Mesodermal cell (in vitro differentiated cells): Measurements from ENCODE around the gene TSPAN5.

Experiments
- H3K27ac ChIP-seq: 2 replicates; pipeline ENCODE4 v1.7.0; 2013; ENCODE audit warnings: mild to moderate bottlenecking, low read depth, low read length, moderate library complexity; ENCODE audit not compliant: severe bottlenecking
- H3K36me3 ChIP-seq: 2 replicates; pipeline ENCODE4 v1.7.1; 2013; ENCODE audit warnings: mild to moderate bottlenecking, low read length, moderate library complexity; ENCODE audit not compliant: control insufficient read depth, insufficient read depth
- H3K4me1 ChIP-seq: one replicate; pipeline ENCODE4 v1.7.1; 2013; ENCODE audit warnings: mild to moderate bottlenecking, low read length; ENCODE audit not compliant: insufficient read depth, control insufficient read depth, poor library complexity, severe bottlenecking
- H3K4me3 ChIP-seq: 2 replicates; pipeline ENCODE4 v1.7.0; 2013; ENCODE audit warnings: low read length, control low read depth, mild to moderate bottlenecking; ENCODE audit not compliant: insufficient read depth, poor library complexity, severe bottlenecking; ENCODE audit errors: extremely low read depth
- H3K9me3 ChIP-seq: 2 replicates; pipeline ENCODE4 v1.7.1; 2013; ENCODE audit warnings: mild to moderate bottlenecking, low read length, moderate library complexity; ENCODE audit not compliant: control insufficient read depth
- WGBS, 2 experiments: methylation state at CpG; one replicate each; pipeline ENCODE4 v1.1.5; 2013; ENCODE audit warnings: missing lambda C conversion rate in 2 of 2; ENCODE audit not compliant: insufficient coverage in 2 of 2; 5-methylcytosine and 5-hydroxymethylcytosine counted together

Gene TSPAN5

GRCh38 chr4:98517218-98518021 lies 141.0 kb downstream of the TSPAN5 start:
- H3K36me3 ChIP-seq: no peaks in the 10 kb centered on the region
- 73% methylated on average over 1 of the region's 2 CpGs; no CpG with 5 or more reads in 1 of the 2 experiments for WGBS, 2 experiments
- H3K4me3 ChIP-seq: no peak overlapping the region
- no peaks in the 10 kb centered on the region for H3K9me3 ChIP-seq
- H3K4me1 ChIP-seq: peaks cover 73% of the 10 kb centered on the region
- H3K27ac ChIP-seq: peak overlapping the region; percentile 94

DNA sequence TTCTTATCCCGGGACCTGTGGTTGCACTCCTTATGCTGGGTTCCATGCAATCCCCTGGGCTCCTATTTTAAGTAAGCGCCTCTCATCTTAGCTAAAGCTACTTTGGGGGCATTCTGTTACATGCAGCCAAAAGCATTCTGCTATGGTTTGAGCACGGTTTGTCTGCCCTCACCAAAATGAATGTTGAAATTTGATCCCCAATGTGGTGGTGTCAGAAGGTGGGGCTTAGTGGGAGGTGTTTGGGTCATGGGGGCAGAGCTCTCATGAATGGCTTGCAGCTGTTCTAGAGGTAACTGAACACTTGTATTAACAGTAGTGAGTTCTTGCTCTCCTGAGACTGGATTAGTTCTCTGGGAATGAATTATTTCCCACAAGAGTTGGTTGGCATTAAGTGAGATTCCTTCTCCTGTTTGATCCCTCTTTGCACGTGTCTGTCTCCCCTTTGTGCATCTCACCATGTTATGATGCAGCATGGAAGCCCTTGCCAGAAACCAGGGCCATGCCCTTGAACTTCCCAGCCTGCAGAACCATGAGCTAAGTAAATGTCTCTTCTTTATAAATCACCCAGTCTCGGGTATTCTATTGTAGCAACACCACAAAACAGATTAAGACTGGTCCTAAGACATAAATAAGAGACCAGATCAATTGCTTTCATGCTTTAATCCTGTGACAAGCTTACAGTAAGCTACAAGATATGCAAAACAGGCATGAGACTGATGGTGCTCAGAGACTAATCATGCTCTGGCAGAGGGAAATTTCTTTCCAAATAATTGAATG lies 141.8 kb downstream of the TSPAN5 start:
- 95 to 96% methylated on average over 5 of the region's 5 CpGs for WGBS, 2 experiments
- Histone ChIP-seq H3K27ac (peak overlapping the region; percentile 94), H3K36me3 (no peaks in the 10 kb centered on the region), H3K4me1 (peaks cover 65% of the 10 kb centered on the region), H3K9me3 (no peaks in the 10 kb centered on the region), H3K4me3 (no peak overlapping the region)

DNA sequence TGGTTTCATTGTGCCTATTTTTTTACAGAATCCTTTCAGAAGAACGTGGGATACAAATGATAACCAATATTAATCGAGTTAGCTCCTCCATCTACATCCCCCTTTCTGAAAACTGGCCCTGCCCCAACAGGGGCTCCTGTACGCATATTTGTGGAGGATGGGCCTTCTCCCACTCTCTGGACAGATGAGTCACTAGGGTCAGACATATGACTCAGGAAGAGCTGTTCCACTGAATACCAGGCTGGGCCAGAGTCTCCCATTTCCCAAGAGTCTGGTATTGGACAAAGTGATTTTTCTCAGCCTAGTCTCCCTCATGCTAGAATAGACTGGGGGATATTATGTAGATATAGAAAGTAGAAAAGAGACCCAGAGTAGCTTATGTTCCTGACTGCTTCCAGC lies 142.4 kb downstream of the TSPAN5 start:
- Histone ChIP-seq H3K27ac (peak overlapping the region; percentile 94), H3K4me1 (peaks cover 69% of the 10 kb centered on the region), H3K9me3 (no peaks in the 10 kb centered on the region), H3K4me3 (no peak overlapping the region), H3K36me3 (no peaks in the 10 kb centered on the region)
- 87% methylated on average over 3 of the region's 3 CpGs; no CpG with 5 or more reads in 1 of the 2 experiments for WGBS, 2 experiments

- 63 to 83% methylated on average over 1 of the region's 1 CpG for WGBS, 2 experiments
- H3K36me3 ChIP-seq: no peaks in the 10 kb centered on the region
- H3K27ac ChIP-seq: peak overlapping the region; percentile 94
Observed at GRCh38 chr4:98515470-98515809, 143.0 kb downstream of the TSPAN5 start.

GRCh38 chr4:98514741-98515469 lies 143.5 kb downstream of the TSPAN5 start:
- no peaks in the 10 kb centered on the region for H3K36me3 ChIP-seq
- peak overlapping the region; percentile 94 for H3K27ac ChIP-seq
- peaks cover 81% of the 10 kb centered on the region for H3K4me1 ChIP-seq
- H3K9me3 ChIP-seq: no peaks in the 10 kb centered on the region
- WGBS, 2 experiments: 72 to 88% methylated on average over 3 to 4 of the region's 4 CpGs
- H3K4me3 ChIP-seq: no peak overlapping the region

More at GRCh38 chr4:98515470-98515809, 143.0 kb downstream of the TSPAN5 start:
- no peak overlapping the region for H3K4me3 ChIP-seq
- peaks cover 75% of the 10 kb centered on the region for H3K4me1 ChIP-seq
- H3K9me3 ChIP-seq: no peaks in the 10 kb centered on the region

GRCh38 chr4:98512918-98513317 lies 145.5 kb downstream of the TSPAN5 start:
- Histone ChIP-seq H3K27ac (no peak overlapping the region), H3K4me1 (peaks cover 72% of the 10 kb centered on the region), H3K4me3 (no peak overlapping the region), H3K9me3 (no peaks in the 10 kb centered on the region), H3K36me3 (no peaks in the 10 kb centered on the region)
- WGBS, 2 experiments: 78 to 96% methylated on average over 2 of the region's 3 CpGs

GRCh38 chr4:98510757-98511517 lies 147.5 kb downstream of the TSPAN5 start:
- Histone ChIP-seq H3K9me3 (no peaks in the 10 kb centered on the region), H3K4me3 (no peak overlapping the region), H3K4me1 (peaks cover 55% of the 10 kb centered on the region), H3K27ac (peak overlapping the region; percentile 24), H3K36me3 (no peaks in the 10 kb centered on the region)
- 90 to 100% methylated on average over 2 of the region's 6 CpGs for WGBS, 2 experiments

- Histone ChIP-seq H3K4me1 (peaks cover 49% of the 10 kb centered on the region), H3K36me3 (peaks cover 5% of the 10 kb centered on the region), H3K4me3 (no peak overlapping the region), H3K9me3 (no peaks in the 10 kb centered on the region), H3K27ac (no peak overlapping the region)
- whole genome bisulfite sequencing, 2 experiments: no CpG with 5 or more reads among the region's 2 CpGs
Observed at GRCh38 chr4:98510340-98510739, 148.1 kb downstream of the TSPAN5 start.

- H3K27ac ChIP-seq: no peak overlapping the region
- H3K4me3 ChIP-seq: no peak overlapping the region
- no peaks in the 10 kb centered on the region for H3K9me3 ChIP-seq
- 90 to 92% methylated on average over 3 to 4 of the region's 4 CpGs for WGBS, 2 experiments
- H3K36me3 ChIP-seq: peaks cover 8% of the 10 kb centered on the region
- H3K4me1 ChIP-seq: peaks cover 43% of the 10 kb centered on the region
Observed at GRCh38 chr4:98509721-98510120, 148.7 kb downstream of the TSPAN5 start.
